ENCODE measurements around the gene CAMK1G.

The CAMK1G gene

DNA sequence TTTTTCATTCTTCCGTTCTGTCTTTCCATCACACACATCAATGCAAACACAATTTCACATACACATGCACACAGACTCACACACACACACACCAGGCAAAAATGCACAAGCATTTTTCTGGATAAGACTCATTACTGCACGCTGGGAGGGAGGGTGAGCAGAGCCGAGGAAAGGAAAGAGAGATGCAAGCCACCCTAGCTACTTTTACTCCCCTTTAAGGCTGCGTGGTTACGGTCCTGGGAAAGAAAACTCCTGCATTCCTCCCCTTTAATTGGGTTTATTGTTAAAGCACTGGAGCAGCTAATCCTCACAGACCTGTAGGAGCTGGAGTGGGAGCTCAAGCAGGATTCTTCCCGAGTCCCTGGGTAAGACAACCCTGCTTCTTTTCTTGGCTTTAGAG is at the start of gene CAMK1G:
Gene CAMK1G (plus strand): TSS at position 307 of the 400 bp plus-strand sequence. CDS start 11,270 bp downstream, outside the sequence.
- DNase-seq (ENCODE audit: low read depth in 3 of 3): no peak

DNA sequence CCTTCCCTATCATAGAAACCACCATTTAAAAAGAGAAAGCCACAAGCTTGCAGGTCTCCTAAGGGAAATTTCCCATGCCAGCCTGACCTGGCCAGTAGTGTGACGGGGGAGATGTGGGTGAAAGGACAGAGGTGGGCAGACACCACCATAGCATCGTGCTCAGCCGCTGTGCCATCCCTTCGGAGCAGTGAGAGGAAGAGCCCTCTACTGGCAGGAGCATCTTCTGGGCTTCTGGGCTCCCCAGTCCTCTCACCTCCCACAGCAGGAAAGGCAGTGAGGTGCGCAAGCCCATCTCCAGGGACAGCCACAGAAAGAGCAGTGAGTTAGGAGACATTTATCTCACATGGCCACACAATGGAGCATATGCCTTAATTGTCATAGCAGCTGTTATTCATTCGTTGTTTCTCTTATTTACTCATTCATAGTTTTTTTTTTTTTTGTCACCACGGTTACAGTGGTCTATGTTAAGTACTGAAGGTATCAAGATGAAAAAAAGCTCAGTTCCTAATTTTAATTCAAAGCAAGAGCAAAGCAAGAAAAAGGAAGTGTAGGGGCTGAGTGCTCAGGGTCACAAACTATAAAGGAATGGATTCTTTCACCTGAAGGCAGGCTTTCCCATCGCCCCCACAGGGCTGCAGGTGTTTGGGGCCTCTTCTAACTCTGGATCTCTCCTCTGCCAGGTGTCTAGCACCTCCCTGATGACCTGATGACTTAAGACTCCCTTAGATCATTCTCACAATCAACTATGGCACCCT is 48.8 kb upstream of the CAMK1G start:
- DNase-seq (ENCODE audit: low read depth in 3 of 3): no peak

GRCh38 chr1:209536843-209537242 is 46.7 kb upstream of the CAMK1G start:
- no peak for DNase-seq (ENCODE audit: low read depth in 3 of 3)

DNA sequence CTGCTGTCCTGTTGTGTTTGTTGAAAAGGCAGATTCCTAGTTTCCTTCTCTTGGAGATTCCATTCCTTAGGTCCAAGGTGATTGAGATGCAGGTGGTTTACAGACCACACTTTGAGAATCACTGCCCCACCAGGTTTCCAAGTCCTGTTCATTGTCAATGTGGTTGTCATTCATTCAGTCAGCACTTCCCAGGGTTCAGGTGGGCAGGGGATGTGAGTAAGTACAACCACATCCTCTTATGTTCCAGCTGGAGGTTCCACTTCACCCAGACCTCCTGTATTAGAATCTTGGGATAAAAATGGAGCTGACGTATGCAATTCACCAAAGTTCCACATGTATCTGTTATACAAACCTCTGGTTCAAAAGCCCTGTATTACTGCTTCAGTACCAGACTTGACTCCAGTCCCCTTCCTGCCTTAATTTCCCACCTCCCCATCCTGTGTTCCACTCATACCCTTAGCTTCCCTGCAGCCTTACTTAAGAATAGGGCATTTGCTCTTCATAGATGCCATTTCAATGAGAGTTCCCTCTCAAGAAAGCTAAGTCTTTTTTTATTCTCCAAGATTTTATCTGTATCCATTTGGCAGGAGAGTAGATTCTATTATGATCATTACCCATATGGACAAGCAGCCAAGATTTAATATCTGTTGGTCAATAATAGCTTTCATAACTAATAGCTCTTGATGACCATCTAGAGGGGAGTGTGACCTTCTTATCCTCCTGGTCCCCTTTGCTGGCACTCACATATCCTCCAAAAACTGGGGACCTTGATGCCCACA is 46.0 kb upstream of the CAMK1G start:
- DNase-seq (ENCODE audit: low read depth in 3 of 3): no peak

DNA sequence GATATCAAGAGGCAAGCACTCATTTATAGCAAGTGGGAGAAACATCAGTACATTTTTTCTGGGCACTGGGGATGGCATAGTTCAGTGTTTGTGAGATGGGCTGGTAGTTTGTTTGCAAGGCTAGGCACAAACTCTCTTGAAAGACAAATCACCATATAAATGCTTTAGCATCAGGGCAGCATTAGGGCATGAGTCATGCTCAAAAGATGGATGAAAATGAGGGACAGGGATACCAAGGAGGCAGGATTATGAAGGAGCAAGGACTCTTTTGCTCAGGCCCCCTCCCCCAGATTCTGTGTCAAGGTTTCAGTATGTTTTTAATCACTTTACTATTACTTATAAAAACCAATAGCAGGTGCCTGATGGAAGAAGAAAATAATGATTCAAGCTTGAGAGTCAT is 43.9 kb upstream of the CAMK1G start:
- no peak for DNase-seq (ENCODE audit: low read depth in 3 of 3)

DNA sequence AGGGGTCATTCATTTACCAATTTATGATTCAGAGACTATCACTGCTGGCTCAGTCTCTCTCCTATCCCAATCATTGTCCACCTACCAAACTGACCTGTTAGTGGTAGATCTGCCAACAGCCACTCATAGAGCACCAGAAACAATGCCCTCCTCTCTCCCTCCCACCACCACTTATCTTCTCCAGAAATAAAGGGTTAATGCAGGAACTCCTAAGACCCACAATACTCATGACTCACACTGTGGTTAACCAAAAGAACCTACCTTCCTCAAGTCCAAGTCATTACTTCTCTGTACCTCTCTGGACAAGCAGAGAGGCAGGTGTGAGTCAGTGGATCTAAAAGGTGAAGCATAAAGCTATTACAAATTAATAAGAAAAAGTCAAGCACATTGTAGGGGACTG is 40.9 kb upstream of the CAMK1G start:
- DNase-seq (ENCODE audit: low read depth in 3 of 3): no peak

DNA sequence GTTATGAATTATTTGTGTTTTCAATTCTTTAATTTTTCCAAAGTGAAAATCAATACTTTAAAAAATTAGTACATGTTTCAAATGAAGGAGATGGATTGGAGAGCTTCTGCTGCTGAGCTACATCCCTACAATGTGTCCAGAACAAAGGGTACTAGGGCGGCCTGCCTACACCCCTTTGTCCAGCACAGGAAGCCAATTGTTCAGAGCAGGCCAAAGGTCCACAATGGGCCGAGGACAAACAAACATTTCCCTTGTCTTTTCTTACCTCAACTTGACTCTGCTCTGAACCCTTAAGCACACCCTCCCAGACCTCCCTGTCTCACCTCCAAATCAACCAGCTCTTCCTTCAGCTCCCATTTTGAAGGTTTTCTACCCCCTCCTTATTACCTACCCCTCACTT is 39.4 kb upstream of the CAMK1G start:
- DNase-seq (ENCODE audit: low read depth in 3 of 3): no peak

- DNase-seq (ENCODE audit: low read depth in 3 of 3): no peak
Observed at GRCh38 chr1:209545423-209545822, 38.1 kb upstream of the CAMK1G start.

DNA sequence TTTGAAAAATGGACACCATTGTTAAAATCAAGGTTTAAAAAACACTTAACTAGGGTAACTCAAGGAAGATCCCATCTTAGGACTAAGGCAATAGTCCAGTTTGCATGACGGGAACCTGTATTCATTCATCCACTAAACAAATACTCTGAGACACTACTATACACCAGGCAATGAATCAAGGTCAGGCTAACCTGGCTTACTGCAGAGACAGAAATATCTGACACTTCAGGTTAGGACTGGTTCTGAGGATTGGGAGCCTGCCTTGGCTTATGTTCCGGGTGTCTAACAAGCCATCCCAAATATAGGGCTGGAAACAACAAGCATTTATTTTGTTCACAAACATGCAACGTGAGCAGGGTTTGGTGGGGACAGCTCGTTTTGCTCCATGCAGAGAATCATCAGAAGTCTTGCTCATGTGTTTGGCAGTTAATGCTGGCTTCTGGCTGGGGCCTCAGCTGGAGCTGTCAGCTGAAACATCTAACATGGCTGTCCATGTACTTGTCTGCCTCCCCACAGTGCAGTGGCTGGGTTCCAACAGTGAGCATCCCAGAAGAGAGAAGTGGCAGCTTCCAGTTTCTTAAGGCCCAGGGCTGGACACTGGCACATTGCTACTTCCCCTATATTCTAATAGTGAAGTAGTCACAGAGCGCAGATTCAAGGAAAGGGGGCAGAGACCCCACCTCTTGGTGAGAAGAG is 37.0 kb upstream of the CAMK1G start:
- DNase-seq (ENCODE audit: low read depth in 3 of 3): no peak

DNA sequence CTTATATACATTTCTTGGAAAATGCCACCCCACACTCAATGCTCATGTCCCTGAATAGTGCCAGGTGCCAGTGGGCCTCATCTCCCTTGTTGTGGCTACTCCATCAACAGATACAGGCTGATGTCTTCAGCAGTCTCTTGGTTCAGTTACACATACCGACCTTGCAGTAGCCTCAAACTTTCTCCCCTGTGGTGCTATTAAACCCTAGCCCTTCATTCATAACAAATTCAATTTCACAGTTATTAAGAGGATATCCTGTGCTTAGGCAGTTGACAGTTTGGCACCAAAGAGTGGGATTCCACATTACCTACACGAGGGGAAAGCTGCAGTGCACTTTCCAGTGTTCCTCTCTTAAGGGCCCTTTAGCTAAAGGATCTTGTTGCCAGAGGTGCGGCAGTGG is 35.9 kb upstream of the CAMK1G start:
- no peak for DNase-seq (ENCODE audit: low read depth in 3 of 3)

GRCh38 chr1:209549443-209550205 is 33.9 kb upstream of the CAMK1G start:
- no peak for DNase-seq (ENCODE audit: low read depth in 3 of 3)

GRCh38 chr1:209550519-209550918 is 33.0 kb upstream of the CAMK1G start:
- no peak for DNase-seq (ENCODE audit: low read depth in 3 of 3)

GRCh38 chr1:209552406-209553264 is 30.9 kb upstream of the CAMK1G start:
- DNase-seq (ENCODE audit: low read depth in 3 of 3): no peak

DNA sequence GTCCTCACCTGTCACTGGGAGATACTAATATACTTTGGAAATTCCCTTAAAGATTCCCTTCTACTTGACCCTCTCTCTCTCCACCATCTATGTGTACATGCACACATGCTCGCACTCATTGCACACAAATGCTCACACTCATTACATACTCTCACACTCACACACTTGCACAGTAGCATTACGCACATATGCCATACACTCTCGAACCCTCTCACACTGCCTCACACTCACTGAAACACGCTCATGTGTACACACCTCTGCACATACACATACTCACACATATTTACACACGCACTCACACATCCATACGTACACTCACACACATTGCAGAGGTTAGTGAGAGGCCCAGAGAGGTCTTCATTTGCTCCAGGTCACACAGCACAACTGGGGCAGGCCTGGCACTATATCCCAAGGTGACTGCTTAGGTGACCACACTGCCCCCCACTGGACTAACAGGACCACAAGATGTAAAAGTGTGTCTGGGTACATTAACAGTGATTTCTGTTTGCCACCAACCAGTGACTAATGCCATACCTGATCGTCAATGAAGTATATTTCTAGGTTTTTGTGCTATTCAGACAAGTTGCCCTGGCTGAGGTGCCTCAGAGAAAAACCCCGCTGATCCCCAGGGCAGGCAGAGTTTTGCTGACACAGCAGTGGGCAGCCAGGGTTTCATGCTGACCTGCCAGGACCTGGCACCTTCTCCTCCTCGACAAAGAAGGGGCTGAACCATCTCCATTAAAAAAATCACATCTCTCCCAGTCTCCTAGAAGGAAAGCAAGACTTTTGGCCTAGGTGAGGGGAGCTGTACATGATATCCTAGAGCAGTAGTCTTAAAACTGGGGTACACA is 28.5 kb upstream of the CAMK1G start:
- no peak for DNase-seq (ENCODE audit: low read depth in 3 of 3)

- DNase-seq (ENCODE audit: low read depth in 3 of 3): no peak
Observed at GRCh38 chr1:209556162-209556690, 27.3 kb upstream of the CAMK1G start.

- no peak for DNase-seq (ENCODE audit: low read depth in 3 of 3)
Observed at GRCh38 chr1:209557221-209557620, 26.3 kb upstream of the CAMK1G start.

- DNase-seq (ENCODE audit: low read depth in 3 of 3): no peak
Observed at GRCh38 chr1:209560529-209560928, 23.0 kb upstream of the CAMK1G start.

GRCh38 chr1:209560952-209561351 is 22.6 kb upstream of the CAMK1G start:
- no peak for DNase-seq (ENCODE audit: low read depth in 3 of 3)

- DNase-seq (ENCODE audit: low read depth in 3 of 3): no peak
Observed at GRCh38 chr1:209561532-209561931, 22.0 kb upstream of the CAMK1G start.

GRCh38 chr1:209564849-209565248 is 18.7 kb upstream of the CAMK1G start:
- no peak for DNase-seq (ENCODE audit: low read depth in 3 of 3)

Measured in stimulated activated CD4-positive, alpha-beta T cell treated with anti-CD3 and anti-CD28 coated beads, TNF-alpha, amount 100 ng/mL, for 4 hours (primary cell).